Glomerular endothelial cell (primary cell): ENCODE results near the gene SLC46A3. TPM values are rescaled to one million over a fixed set of nuclear protein-coding genes. Genes with fewer than 3 reads are reported as not detected.
A peak's percentile ranks its signal among the peaks of the same experiment; 100 is the strongest.
"Not testable (repeated sequence)": the region's sequence is repeated elsewhere in the genome, so short reads cannot be mapped to it uniquely, and the experiment has no call there.

Source experiments
- DNase-seq: peaks from one replicate; pipeline ENCODE4 v3.0.0-alpha.2; 2011; ENCODE audit warnings: low read depth, low spot score; ENCODE audit errors: extremely low read depth
- total RNA-seq: library from RNA; depleted of rRNA; stranded (reverse); fragments of >200 nt; gene quantifications from 2 replicates; pipeline ENCODE4 v1.2.3, GENCODE V29; 2015

The SLC46A3 gene
- total RNA-seq, 1 donor from 2014 or later = 25.5 TPM

- no peak for DNase-seq
These were observed 16.8 kb upstream of the SLC46A3 start for GRCh38 chr13:28735481-28736029.

- DNase-seq = no peak
These were observed 16.1 kb upstream of the SLC46A3 start for GRCh38 chr13:28734906-28735305.

GRCh38 chr13:28730762-28731161 lies 12.0 kb upstream of the SLC46A3 start:
- DNase-seq = no peak

- no peak for DNase-seq
These were observed 10.8 kb upstream of the SLC46A3 start for GRCh38 chr13:28729541-28729940.

GRCh38 chr13:28728642-28729041 lies 9.9 kb upstream of the SLC46A3 start:
- DNase-seq = no peak

GRCh38 chr13:28725046-28725610 lies 6.4 kb upstream of the SLC46A3 start:
- DNase-seq = no peak

- DNase-seq = no peak
These were observed 5.0 kb upstream of the SLC46A3 start for GRCh38 chr13:28723806-28724205.

- no peak for DNase-seq
These were observed 671 bp upstream of the SLC46A3 start for GRCh38 chr13:28719227-28720055.

GRCh38 chr13:28718196-28718542 lies 601 bp downstream of the SLC46A3 start:
- no peak for DNase-seq

- DNase-seq = no peak
These were observed 1.6 kb downstream of the SLC46A3 start for GRCh38 chr13:28717170-28717569.

GRCh38 chr13:28716511-28716910 lies 2.3 kb downstream of the SLC46A3 start:
- peak; percentile 98 for DNase-seq

GRCh38 chr13:28714651-28715050 lies 4.1 kb downstream of the SLC46A3 start:
- no peak for DNase-seq

GRCh38 chr13:28710161-28710560 lies 8.6 kb downstream of the SLC46A3 start:
- DNase-seq = no peak

GRCh38 chr13:28707629-28708427 lies 10.9 kb downstream of the SLC46A3 start:
- no peak for DNase-seq

GRCh38 chr13:28705461-28706083 lies 13.2 kb downstream of the SLC46A3 start:
- DNase-seq = no peak

- DNase-seq = no peak
These were observed 13.9 kb downstream of the SLC46A3 start for GRCh38 chr13:28704919-28705318.

GRCh38 chr13:28704282-28704681 lies 14.5 kb downstream of the SLC46A3 start:
- DNase-seq = no peak

- DNase-seq = no peak
These were observed 19.5 kb downstream of the SLC46A3 start for GRCh38 chr13:28699246-28699645.

GRCh38 chr13:28697441-28697840 lies 21.3 kb downstream of the SLC46A3 start:
- no peak for DNase-seq

- not testable (repeated sequence) for DNase-seq
These were observed 24.9 kb downstream of the SLC46A3 start for GRCh38 chr13:28693605-28694491.
